ENCODE results near the gene CYFIP1. TPM values are rescaled to one million over a fixed set of nuclear protein-coding genes. Genes with fewer than 3 reads are reported as not detected.

CYFIP1 gene
- total RNA-seq, 1 experiment from 2014 or later, result 159 TPM

DNA sequence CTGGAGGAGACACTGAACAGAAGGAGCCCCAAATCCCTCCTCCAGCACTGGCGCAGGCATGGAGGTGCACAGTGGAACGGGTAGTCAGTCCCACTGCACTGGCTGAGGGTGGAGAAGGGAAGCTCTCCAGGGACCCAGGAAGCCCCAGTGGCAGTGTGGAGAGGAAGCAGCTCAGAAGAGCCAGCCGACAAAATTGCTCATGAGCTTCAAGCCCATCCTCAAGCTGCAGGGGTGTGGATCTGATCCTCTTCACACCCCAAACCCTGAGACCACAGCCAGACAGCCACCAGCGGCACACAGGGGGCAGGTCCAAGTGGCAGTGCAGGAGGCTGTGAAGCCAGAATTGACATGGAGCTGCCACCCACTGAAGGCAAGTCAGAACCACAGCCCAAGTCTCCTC is 32.1 kb downstream of the CYFIP1 start:
- peaks cover 20% of the 10 kb centered on the region for H3K4me1 ChIP-seq (ENCODE audit: control insufficient read depth, insufficient read depth, low read length)
- POLR2A ChIA-PET, result no interaction called here
- peaks cover 5% of the 10 kb centered on the region; the same call in 1 of the 2 replicates for H3K36me3 ChIP-seq (ENCODE audit: control insufficient read depth, insufficient read depth, low read length)
- intact Hi-C loops (cut with micrococcal nuclease; ENCODE audit: unreplicated experiment), result no loop called here
- H3K27ac ChIP-seq (ENCODE audit: low read length), result no peak overlapping the region
- TF ChIP-seq CTCF (IDR thresholded peaks at IDR 0.05) (no peak), REST (IDR thresholded peaks at IDR 0.05; ENCODE audit: insufficient read depth in 1 of 2, low read depth in 2 of 2, low read length in 1 of 2) (no peak)
- no peaks in the 10 kb centered on the region for H3K9me3 ChIP-seq (ENCODE audit: control insufficient read depth, insufficient read depth, low read depth, low read length)
- no peak overlapping the region for H3K4me3 ChIP-seq (ENCODE audit: low read depth in 2 of 2, low read length in 2 of 2)
- H3K27me3 ChIP-seq (ENCODE audit: control insufficient read depth, insufficient read depth, low read length), result no peaks in the 10 kb centered on the region
- in situ Hi-C loops (cut with HindIII; ENCODE audit: low pct_unique_long_range_greater_than_20kb, low sequenced_read_pairs), result no loop called here
- BruUV-seq (replicated peaks), result no TSS peak
- ATAC-seq, result no peak
- no peak for DNase-seq (ENCODE audit: low read depth, low spot score)
- CTCF ChIA-PET, result no interaction called here

DNA sequence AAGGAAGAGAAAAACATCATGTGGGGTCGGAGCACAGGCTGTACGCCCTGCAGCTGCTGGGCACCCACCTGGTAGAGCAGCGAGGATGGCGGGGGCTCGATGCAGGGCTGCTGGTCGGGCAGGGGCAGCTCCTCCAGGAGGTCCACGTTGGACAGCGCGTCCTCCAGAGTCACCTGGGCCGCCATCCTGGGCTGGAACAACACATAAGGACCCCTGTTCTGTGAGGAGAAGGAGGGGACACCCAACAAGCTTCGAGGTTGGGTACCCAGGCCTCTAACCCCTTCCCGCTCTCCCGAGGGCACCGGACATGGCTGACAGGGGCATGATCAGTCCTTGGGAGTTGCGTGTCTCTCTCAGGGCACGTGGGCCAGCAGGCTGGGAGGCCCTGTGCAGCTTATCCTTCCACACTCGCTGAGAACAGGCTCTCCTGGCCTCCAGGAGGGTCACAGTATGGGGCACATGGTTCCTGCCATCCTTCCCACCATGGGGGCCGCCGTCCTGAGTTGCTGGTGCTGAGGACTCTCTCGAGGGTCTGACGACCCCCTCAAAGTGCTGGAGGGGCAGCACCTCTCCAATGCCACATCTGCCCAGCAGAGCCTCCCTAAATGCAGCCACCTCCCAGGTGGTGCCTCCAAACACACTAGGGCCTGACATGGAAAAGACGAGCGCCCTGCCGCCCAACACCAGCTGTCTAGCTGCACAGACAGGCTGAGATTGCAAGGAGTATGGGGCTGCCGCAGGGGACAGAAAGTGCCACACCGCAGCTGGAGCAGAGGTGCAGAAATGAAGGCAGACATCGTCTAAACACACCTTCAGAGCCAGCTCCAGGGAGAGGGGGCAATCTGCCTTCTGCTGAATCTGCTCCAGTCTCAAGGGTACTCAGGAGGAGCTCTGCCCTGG is 32.8 kb downstream of the CYFIP1 start:
- Histone ChIP-seq H3K36me3 (ENCODE audit: control insufficient read depth, insufficient read depth, low read length) (peaks cover 7% of the 10 kb centered on the region; the same call in 1 of the 2 replicates), H3K4me1 (ENCODE audit: control insufficient read depth, insufficient read depth, low read length) (peaks cover 20% of the 10 kb centered on the region), H3K27me3 (ENCODE audit: control insufficient read depth, insufficient read depth, low read length) (no peaks in the 10 kb centered on the region), H3K4me3 (ENCODE audit: low read depth in 2 of 2, low read length in 2 of 2) (no peak overlapping the region), H3K27ac (ENCODE audit: low read length) (no peak overlapping the region), H3K9me3 (ENCODE audit: control insufficient read depth, insufficient read depth, low read depth, low read length) (no peaks in the 10 kb centered on the region)
- in situ Hi-C loops (cut with HindIII; ENCODE audit: low pct_unique_long_range_greater_than_20kb, low sequenced_read_pairs), result no loop called here
- ChIA-PET POLR2A (no interaction called here), CTCF (no interaction called here)
- ATAC-seq (no peak; the same call in 1 of the 2 replicates), DNase-seq (ENCODE audit: low read depth, low spot score) (no peak)
- intact Hi-C loops (cut with micrococcal nuclease; ENCODE audit: unreplicated experiment), result no loop called here
- BruUV-seq (replicated peaks), result no TSS peak
- TF ChIP-seq REST (IDR thresholded peaks at IDR 0.05; ENCODE audit: insufficient read depth in 1 of 2, low read depth in 2 of 2, low read length in 1 of 2), result no peak
- no peak for TF ChIP-seq SIN3A (IDR thresholded peaks at IDR 0.05; ENCODE audit: borderline replicate concordance, insufficient read depth, low read depth, low read length)
- no peak for TF ChIP-seq CTCF (IDR thresholded peaks at IDR 0.05)
- TF ChIP-seq TCF7L2 (IDR thresholded peaks at IDR 0.05; ENCODE audit: low read depth, low read length), result no peak
- TF ChIP-seq POLR2AphosphoS5 (IDR thresholded peaks at IDR 0.05; ENCODE audit: low read depth, low read length), result no peak
